Endothelial cell of umbilical vein (primary cell): ENCODE results near the gene FSTL4. TPM values are rescaled to one million over a fixed set of nuclear protein-coding genes. Genes with fewer than 3 reads are reported as not detected.

Experiments
- BruUV-seq: library from RNA; stranded (reverse); fragments of 400-500 nt; replicated peaks from 2 replicates; lab custom pipeline; 2021; lab: Mats Ljungman, UMichigan
- CTCF ChIA-PET: fragments of 300-600, 350-600 bp; sonication (Branson Sonifier 250); formaldehyde crosslinking; loops from one replicate; lab custom pipeline; 2021; ENCODE audit warnings: antibody characterized with exemption, inconsistent platforms; lab: Charles Lee
- POLR2A ChIA-PET: fragments of 300-600, 350-600 bp; sonication (Branson Sonifier 250); formaldehyde crosslinking; loops from one replicate; lab custom pipeline; 2021; ENCODE audit warnings: antibody characterized with exemption, inconsistent platforms; lab: Charles Lee
- DNase-seq: peaks from one replicate; pipeline ENCODE4 v3.0.0-alpha.2; 2011; ENCODE audit warnings: low read depth, low spot score
- FAIRE-seq: peaks from 2 replicates; lab custom pipeline; 2011; peaks lifted over from hg19 to GRCh38; lab: Jason Lieb, UNC
- H2AFZ ChIP-seq: 2 replicates; pipeline ENCODE4 v1.6.0; 2012; ENCODE audit warnings: low read depth, low read length, control low read depth, inconsistent platforms
- H3K27ac ChIP-seq: 2 replicates; pipeline ENCODE4 v1.5.1; 2011; ENCODE audit warnings: low read depth, mild to moderate bottlenecking, control low read depth, low read length, moderate library complexity; ENCODE audit not compliant: insufficient read depth
- H3K27me3 ChIP-seq, 2 experiments: 2 replicates each; pipeline versions ENCODE4 v1.6.0 to v1.6.1; 2011; ENCODE audit warnings: low read length in 2 of 2, mixed read lengths in 1 of 2; ENCODE audit not compliant: control insufficient read depth in 2 of 2, insufficient read depth in 2 of 2
- H3K36me3 ChIP-seq, 2 experiments: 2 replicates in 1 of 2; 3 replicates in 1 of 2; pipeline ENCODE4 v1.5.1; 2011; ENCODE audit warnings: low read length in 2 of 2, mild to moderate bottlenecking in 1 of 2, moderate library complexity in 1 of 2; ENCODE audit not compliant: control insufficient read depth in 2 of 2, insufficient read depth in 2 of 2; ENCODE audit errors: extremely low read depth in 1 of 2
- H3K4me1 ChIP-seq: 3 replicates; pipeline ENCODE4 v1.5.1; 2011; ENCODE audit warnings: mild to moderate bottlenecking, low read length; ENCODE audit not compliant: control insufficient read depth, insufficient read depth; ENCODE audit errors: extremely low read depth
- H3K4me2 ChIP-seq: 2 replicates; pipeline ENCODE4 v1.6.1; 2011; ENCODE audit warnings: low read length, control low read depth, mixed read lengths; ENCODE audit not compliant: insufficient read depth
- H3K4me3 ChIP-seq, 3 experiments: fragments of 200-600 bp in 1 of 3; sonication (generic), shearing (Covaris generic) in 1 of 3; replicated peaks in 1 of 3; 2 replicates each; pipeline ENCODE4 v1.5.1; 2011 to 2016; ENCODE audit warnings: control low read depth in 3 of 3, low read length in 3 of 3, mild to moderate bottlenecking in 2 of 3, inconsistent platforms in 1 of 3, low read depth in 1 of 3, moderate library complexity in 1 of 3; ENCODE audit not compliant: insufficient read depth in 1 of 3
- H3K79me2 ChIP-seq: 2 replicates; pipeline ENCODE4 v1.6.0; 2012; ENCODE audit warnings: low read length, inconsistent platforms; ENCODE audit not compliant: control insufficient read depth, insufficient read depth
- H3K9ac ChIP-seq: replicated peaks from 2 replicates; pipeline ENCODE3; 2011; ENCODE audit warnings: low read length, control low read depth; ENCODE audit not compliant: insufficient read depth; ENCODE audit errors: extremely low read depth
- H3K9me1 ChIP-seq: replicated peaks from 3 replicates; pipeline ENCODE4 v1.6.0; 2011; ENCODE audit warnings: mild to moderate bottlenecking, low read length; ENCODE audit not compliant: control insufficient read depth, insufficient read depth; ENCODE audit errors: extremely low read depth
- H3K9me3 ChIP-seq: replicated peaks from 2 replicates; pipeline ENCODE4 v1.5.1; 2012; ENCODE audit warnings: low read length, inconsistent platforms; ENCODE audit not compliant: control insufficient read depth, insufficient read depth
- H4K20me1 ChIP-seq: replicated peaks from 2 replicates; pipeline ENCODE3; 2011; ENCODE audit warnings: mild to moderate bottlenecking, low read length; ENCODE audit not compliant: control insufficient read depth, insufficient read depth; ENCODE audit errors: extremely low read depth
- EZH2 ChIP-seq: IDR thresholded peaks from 2 replicates; pipeline ENCODE4 v1.6.1; 2012; ENCODE audit warnings: borderline replicate concordance, low read depth, mild to moderate bottlenecking, moderate library complexity, low read length, inconsistent platforms; ENCODE audit not compliant: severe bottlenecking
- GATA2 ChIP-seq: IDR thresholded peaks from 2 replicates; pipeline ENCODE4 v1.7.0; 2011; ENCODE audit warnings: low read depth, mild to moderate bottlenecking, moderate library complexity, mixed read lengths, low read length; ENCODE audit not compliant: insufficient read length, insufficient read depth
- JUN ChIP-seq: IDR thresholded peaks from 2 replicates; pipeline ENCODE4 v1.6.1; 2011; ENCODE audit warnings: borderline replicate concordance, low read depth; ENCODE audit not compliant: insufficient read length, insufficient read depth
- MYC ChIP-seq: IDR thresholded peaks from one replicate; pipeline ENCODE4 v1.6.1; 2011; ENCODE audit warnings: mild to moderate bottlenecking, low read depth, low read length
- POLR2A ChIP-seq: IDR thresholded peaks from 2 replicates; pipeline ENCODE4 v1.6.1; 2012; ENCODE audit warnings: low read depth, mild to moderate bottlenecking, control low read depth, low read length
- POLR2AphosphoS5 ChIP-seq: IDR thresholded peaks from 2 replicates; pipeline ENCODE4 v1.6.1; 2012; ENCODE audit warnings: low read depth, mild to moderate bottlenecking, control low read depth, low read length, moderate library complexity; ENCODE audit not compliant: insufficient read depth
- dilution Hi-C: fragments of 300-500 bp; cut with MboI; formaldehyde crosslinking; loops from one replicate; pipeline ENCODE4 v1.15.0; 2019; ENCODE audit warnings: low sequenced_read_pairs; ENCODE audit not compliant: extremely low pct_ligation_motif_present
- intact Hi-C: fragments of 100-400 bp; cut with micrococcal nuclease; formaldehyde crosslinking; loops from one replicate; pipeline ENCODE4 v1.10.0; 2022
- polyA plus RNA-seq, 4 experiments: library from polyadenylated mRNA; depleted of rRNA in 3 of 4; stranded (reverse) in 3 of 4; unstranded in 1 of 4; fragments of >200 nt; gene quantifications; 2 replicates each; pipeline versions ENCODE4 v1.2.1 to v1.2.3, GENCODE V29; 2011 to 2012; ENCODE audit warnings: missing spikeins in 1 of 4
- total RNA-seq: library from RNA; stranded (reverse); gene quantifications from 2 replicates; pipeline ENCODE4 v1.2.3, GENCODE V29; 2021
- TF ChIP-seq, protein P1 (sequence below), 2 donors: IDR thresholded peaks; 1 replicate in 1 of 2; 2 replicates in 1 of 2; pipeline ENCODE4 v1.5.1; 2011; ENCODE audit warnings: low read length in 2 of 2, mild to moderate bottlenecking in 2 of 2, moderate library complexity in 2 of 2, control low read depth in 1 of 2, inconsistent platforms in 1 of 2, low read depth in 1 of 2; ENCODE audit not compliant: insufficient read depth in 1 of 2; ENCODE audit errors: extremely low read depth in 1 of 2
- TF ChIP-seq, protein P2 (sequence below): IDR thresholded peaks from 2 replicates; pipeline ENCODE4 v1.6.1; 2011; ENCODE audit not compliant: insufficient read depth, insufficient read length

FSTL4 gene
- total and polyA plus RNA-seq, 2 donors (not counting 3 experiments of a cell fraction or from before 2014, with no cell fraction given), result 0.18 TPM; not detected in 1

DNA sequence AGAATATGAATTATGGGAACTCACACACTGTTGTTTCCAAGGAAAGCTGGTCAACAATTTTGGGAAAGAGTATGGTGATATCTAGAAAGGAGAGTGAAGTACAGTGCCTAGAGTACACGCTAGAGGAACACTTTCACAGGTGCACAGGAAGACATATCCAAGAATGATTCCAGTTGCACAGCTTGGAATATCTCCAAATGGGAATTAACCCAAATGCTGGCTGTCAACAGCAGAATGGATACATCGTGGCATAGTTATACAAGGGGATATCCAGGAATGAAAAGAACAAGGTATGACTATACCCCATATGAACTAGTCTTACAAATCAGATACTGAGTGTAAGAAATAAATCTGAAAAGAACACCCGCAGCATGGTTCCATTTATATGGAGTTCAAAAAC, 231.3 kb downstream of the FSTL4 start:
- Histone ChIP-seq H3K27ac (no peak overlapping the region), H3K9ac (no peak overlapping the region), H4K20me1 (no peaks in the 10 kb centered on the region), H3K4me3 (no peak overlapping the region), H3K4me1 (no peaks in the 10 kb centered on the region), H3K9me1 (no peaks in the 10 kb centered on the region), H3K36me3 (no peaks in the 10 kb centered on the region), H3K79me2 (no peaks in the 10 kb centered on the region), H3K9me3 (no peaks in the 10 kb centered on the region), H3K4me2 (no peak overlapping the region), H2AFZ (no peak overlapping the region), H3K27me3 (peaks cover 4 to 6% of the 10 kb centered on the region in 2 experiments)
- no peak for DNase-seq
- TF ChIP-seq MYC (no peak), POLR2A (no peak), JUN (no peak)
- TF ChIP-seq, protein P1, sequence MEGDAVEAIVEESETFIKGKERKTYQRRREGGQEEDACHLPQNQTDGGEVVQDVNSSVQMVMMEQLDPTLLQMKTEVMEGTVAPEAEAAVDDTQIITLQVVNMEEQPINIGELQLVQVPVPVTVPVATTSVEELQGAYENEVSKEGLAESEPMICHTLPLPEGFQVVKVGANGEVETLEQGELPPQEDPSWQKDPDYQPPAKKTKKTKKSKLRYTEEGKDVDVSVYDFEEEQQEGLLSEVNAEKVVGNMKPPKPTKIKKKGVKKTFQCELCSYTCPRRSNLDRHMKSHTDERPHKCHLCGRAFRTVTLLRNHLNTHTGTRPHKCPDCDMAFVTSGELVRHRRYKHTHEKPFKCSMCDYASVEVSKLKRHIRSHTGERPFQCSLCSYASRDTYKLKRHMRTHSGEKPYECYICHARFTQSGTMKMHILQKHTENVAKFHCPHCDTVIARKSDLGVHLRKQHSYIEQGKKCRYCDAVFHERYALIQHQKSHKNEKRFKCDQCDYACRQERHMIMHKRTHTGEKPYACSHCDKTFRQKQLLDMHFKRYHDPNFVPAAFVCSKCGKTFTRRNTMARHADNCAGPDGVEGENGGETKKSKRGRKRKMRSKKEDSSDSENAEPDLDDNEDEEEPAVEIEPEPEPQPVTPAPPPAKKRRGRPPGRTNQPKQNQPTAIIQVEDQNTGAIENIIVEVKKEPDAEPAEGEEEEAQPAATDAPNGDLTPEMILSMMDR (IDR thresholded peaks at IDR 0.05; ENCODE audit: extremely low read depth in 1 of 2, insufficient read depth in 1 of 2, low read depth in 1 of 2, low read length in 2 of 2), result no peak
- TF ChIP-seq, protein P2, sequence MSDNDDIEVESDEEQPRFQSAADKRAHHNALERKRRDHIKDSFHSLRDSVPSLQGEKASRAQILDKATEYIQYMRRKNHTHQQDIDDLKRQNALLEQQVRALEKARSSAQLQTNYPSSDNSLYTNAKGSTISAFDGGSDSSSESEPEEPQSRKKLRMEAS, result no peak
- ChIA-PET CTCF (no interaction called here), POLR2A (no interaction called here)
- dilution Hi-C loops (no loop called here), intact Hi-C loops (no loop called here)
- FAIRE-seq, result no peak
- no TSS peak for BruUV-seq

DNA sequence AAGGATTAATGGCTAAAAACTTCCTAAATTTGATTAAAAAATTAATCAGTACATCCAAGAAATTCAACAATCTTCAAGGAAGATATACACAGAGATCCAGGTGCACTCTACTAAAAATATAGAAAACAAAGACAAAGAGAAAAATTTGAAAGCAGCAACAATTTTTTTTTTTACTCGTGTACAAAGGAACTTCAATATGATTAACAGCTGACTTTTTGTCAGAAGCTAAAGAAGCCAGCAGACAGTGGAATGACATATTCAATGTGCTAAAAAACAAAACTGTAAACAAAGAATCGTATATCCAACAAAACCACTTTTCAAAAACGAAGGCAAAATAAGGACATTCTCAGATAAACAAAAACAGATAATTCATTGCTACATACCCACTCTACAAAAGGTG, 234.6 kb downstream of the FSTL4 start:
- no TSS peak for BruUV-seq
- Histone ChIP-seq H3K27ac (no peak overlapping the region), H3K9me3 (no peaks in the 10 kb centered on the region), H4K20me1 (no peaks in the 10 kb centered on the region), H3K4me2 (no peak overlapping the region), H3K4me3 (no peak overlapping the region), H3K79me2 (no peaks in the 10 kb centered on the region), H3K27me3 (peaks cover 0 to 6% of the 10 kb centered on the region in 2 experiments), H3K36me3 (no peaks in the 10 kb centered on the region), H2AFZ (no peak overlapping the region), H3K9me1 (no peaks in the 10 kb centered on the region), H3K9ac (no peak overlapping the region), H3K4me1 (no peaks in the 10 kb centered on the region)
- dilution Hi-C loops (no loop called here), intact Hi-C loops (no loop called here)
- TF ChIP-seq GATA2 (no peak), EZH2 (no peak), JUN (no peak), POLR2A (no peak), MYC (no peak), POLR2AphosphoS5 (no peak)
- TF ChIP-seq, protein P1 (IDR thresholded peaks at IDR 0.05; ENCODE audit: extremely low read depth in 1 of 2, insufficient read depth in 1 of 2, low read depth in 1 of 2, low read length in 2 of 2), result no peak
- TF ChIP-seq, protein P2, result no peak
- CTCF ChIA-PET, result no interaction called here
- no peak for FAIRE-seq
- no peak for DNase-seq
- POLR2A ChIA-PET, result no interaction called here
